Measurements from ENCODE around the gene CYB5A.

Gene CYB5A

GRCh38 chr18:74226156-74226555 is 65.6 kb downstream of the CYB5A start:
- no peaks in the 10 kb centered on the region for H3K4me1 ChIP-seq (ENCODE audit: insufficient read depth, low read length)
- H2AFZ ChIP-seq (ENCODE audit: low read depth, low read length) = no peak overlapping the region
- H3K27me3 ChIP-seq (ENCODE audit: insufficient read depth, low read length) = no peaks in the 10 kb centered on the region
- H3K9me3 ChIP-seq (ENCODE audit: low read length) = no peaks in the 10 kb centered on the region
- no peak overlapping the region for H3K4me3 ChIP-seq (ENCODE audit: low read length)
- H3K36me3 ChIP-seq (ENCODE audit: insufficient read depth, low read length) = no peaks in the 10 kb centered on the region

GRCh38 chr18:74225193-74225840 is 66.4 kb downstream of the CYB5A start:
- no peak overlapping the region for H2AFZ ChIP-seq (ENCODE audit: low read depth, low read length)
- no peaks in the 10 kb centered on the region for H3K36me3 ChIP-seq (ENCODE audit: insufficient read depth, low read length)
- H3K9me3 ChIP-seq (ENCODE audit: low read length) = no peaks in the 10 kb centered on the region
- H3K4me1 ChIP-seq (ENCODE audit: insufficient read depth, low read length) = no peaks in the 10 kb centered on the region
- no peaks in the 10 kb centered on the region for H3K27me3 ChIP-seq (ENCODE audit: insufficient read depth, low read length)
- no peak overlapping the region for H3K4me3 ChIP-seq (ENCODE audit: low read length)

GRCh38 chr18:74222710-74223494 is 68.9 kb downstream of the CYB5A start:
- no peak overlapping the region for H2AFZ ChIP-seq (ENCODE audit: low read depth, low read length)
- no peaks in the 10 kb centered on the region for H3K36me3 ChIP-seq (ENCODE audit: insufficient read depth, low read length)
- no peaks in the 10 kb centered on the region for H3K4me1 ChIP-seq (ENCODE audit: insufficient read depth, low read length)
- H3K9me3 ChIP-seq (ENCODE audit: low read length) = no peaks in the 10 kb centered on the region
- H3K27me3 ChIP-seq (ENCODE audit: insufficient read depth, low read length) = no peaks in the 10 kb centered on the region
- no peak overlapping the region for H3K4me3 ChIP-seq (ENCODE audit: low read length)

- H3K36me3 ChIP-seq (ENCODE audit: insufficient read depth, low read length) = no peaks in the 10 kb centered on the region
- no peaks in the 10 kb centered on the region for H3K27me3 ChIP-seq (ENCODE audit: insufficient read depth, low read length)
- no peak overlapping the region for H2AFZ ChIP-seq (ENCODE audit: low read depth, low read length)
- no peaks in the 10 kb centered on the region for H3K9me3 ChIP-seq (ENCODE audit: low read length)
- no peaks in the 10 kb centered on the region for H3K4me1 ChIP-seq (ENCODE audit: insufficient read depth, low read length)
- H3K4me3 ChIP-seq (ENCODE audit: low read length) = no peak overlapping the region
These were observed 70.7 kb downstream of the CYB5A start for GRCh38 chr18:74221081-74221480.

GRCh38 chr18:74219056-74219455 is 72.7 kb downstream of the CYB5A start:
- Histone ChIP-seq H2AFZ (ENCODE audit: low read depth, low read length) (no peak overlapping the region), H3K27me3 (ENCODE audit: insufficient read depth, low read length) (no peaks in the 10 kb centered on the region), H3K4me3 (ENCODE audit: low read length) (no peak overlapping the region), H3K9me3 (ENCODE audit: low read length) (no peaks in the 10 kb centered on the region), H3K4me1 (ENCODE audit: insufficient read depth, low read length) (no peaks in the 10 kb centered on the region), H3K36me3 (ENCODE audit: insufficient read depth, low read length) (no peaks in the 10 kb centered on the region)

GRCh38 chr18:74217476-74218143 is 74.2 kb downstream of the CYB5A start:
- Histone ChIP-seq H3K36me3 (ENCODE audit: insufficient read depth, low read length) (no peaks in the 10 kb centered on the region), H3K27me3 (ENCODE audit: insufficient read depth, low read length) (no peaks in the 10 kb centered on the region), H3K4me3 (ENCODE audit: low read length) (no peak overlapping the region), H3K9me3 (ENCODE audit: low read length) (no peaks in the 10 kb centered on the region), H2AFZ (ENCODE audit: low read depth, low read length) (no peak overlapping the region), H3K4me1 (ENCODE audit: insufficient read depth, low read length) (no peaks in the 10 kb centered on the region)

- no peaks in the 10 kb centered on the region for H3K27me3 ChIP-seq (ENCODE audit: insufficient read depth, low read length)
- no peaks in the 10 kb centered on the region for H3K36me3 ChIP-seq (ENCODE audit: insufficient read depth, low read length)
- H3K4me1 ChIP-seq (ENCODE audit: insufficient read depth, low read length) = no peaks in the 10 kb centered on the region
- no peak overlapping the region for H2AFZ ChIP-seq (ENCODE audit: low read depth, low read length)
- no peaks in the 10 kb centered on the region for H3K9me3 ChIP-seq (ENCODE audit: low read length)
- no peak overlapping the region for H3K4me3 ChIP-seq (ENCODE audit: low read length)
These were observed 75.1 kb downstream of the CYB5A start for GRCh38 chr18:74216661-74217110.

GRCh38 chr18:74215863-74216262 is 75.9 kb downstream of the CYB5A start:
- Histone ChIP-seq H2AFZ (ENCODE audit: low read depth, low read length) (no peak overlapping the region), H3K4me3 (ENCODE audit: low read length) (no peak overlapping the region), H3K4me1 (ENCODE audit: insufficient read depth, low read length) (no peaks in the 10 kb centered on the region), H3K9me3 (ENCODE audit: low read length) (no peaks in the 10 kb centered on the region), H3K36me3 (ENCODE audit: insufficient read depth, low read length) (no peaks in the 10 kb centered on the region), H3K27me3 (ENCODE audit: insufficient read depth, low read length) (peaks cover 3% of the 10 kb centered on the region)

GRCh38 chr18:74213429-74213828 is 78.3 kb downstream of the CYB5A start:
- no peaks in the 10 kb centered on the region for H3K9me3 ChIP-seq (ENCODE audit: low read length)
- H3K36me3 ChIP-seq (ENCODE audit: insufficient read depth, low read length) = no peaks in the 10 kb centered on the region
- peaks cover 8% of the 10 kb centered on the region for H3K27me3 ChIP-seq (ENCODE audit: insufficient read depth, low read length)
- H3K4me3 ChIP-seq (ENCODE audit: low read length) = no peak overlapping the region
- H3K4me1 ChIP-seq (ENCODE audit: insufficient read depth, low read length) = no peaks in the 10 kb centered on the region
- H2AFZ ChIP-seq (ENCODE audit: low read depth, low read length) = no peak overlapping the region

- H3K4me1 ChIP-seq (ENCODE audit: insufficient read depth, low read length) = no peaks in the 10 kb centered on the region
- H3K36me3 ChIP-seq (ENCODE audit: insufficient read depth, low read length) = no peaks in the 10 kb centered on the region
- no peak overlapping the region for H3K4me3 ChIP-seq (ENCODE audit: low read length)
- no peak overlapping the region for H2AFZ ChIP-seq (ENCODE audit: low read depth, low read length)
- no peaks in the 10 kb centered on the region for H3K9me3 ChIP-seq (ENCODE audit: low read length)
- peaks cover 7% of the 10 kb centered on the region for H3K27me3 ChIP-seq (ENCODE audit: insufficient read depth, low read length)
These were observed 87.1 kb downstream of the CYB5A start for GRCh38 chr18:74204526-74205152.

GRCh38 chr18:74203811-74204210 is 88.0 kb downstream of the CYB5A start:
- Histone ChIP-seq H3K27me3 (ENCODE audit: insufficient read depth, low read length) (peaks cover 5% of the 10 kb centered on the region), H2AFZ (ENCODE audit: low read depth, low read length) (no peak overlapping the region), H3K9me3 (ENCODE audit: low read length) (no peaks in the 10 kb centered on the region), H3K36me3 (ENCODE audit: insufficient read depth, low read length) (no peaks in the 10 kb centered on the region), H3K4me3 (ENCODE audit: low read length) (no peak overlapping the region), H3K4me1 (ENCODE audit: insufficient read depth, low read length) (no peaks in the 10 kb centered on the region)
